ENCODE results near the gene SPTBN2.
A peak's percentile ranks its signal among the peaks of the same experiment; 100 is the strongest.

SPTBN2 gene

GRCh38 chr11:66744485-66745355, 15.7 kb upstream of the SPTBN2 start:
- Histone ChIP-seq H3K27ac (ENCODE audit: low read depth, low read length) (peak overlapping the region; percentile 32; the same call in 1 of the 2 replicates), H3K27me3 (ENCODE audit: insufficient read depth, low read length) (no peaks in the 10 kb centered on the region)

DNA sequence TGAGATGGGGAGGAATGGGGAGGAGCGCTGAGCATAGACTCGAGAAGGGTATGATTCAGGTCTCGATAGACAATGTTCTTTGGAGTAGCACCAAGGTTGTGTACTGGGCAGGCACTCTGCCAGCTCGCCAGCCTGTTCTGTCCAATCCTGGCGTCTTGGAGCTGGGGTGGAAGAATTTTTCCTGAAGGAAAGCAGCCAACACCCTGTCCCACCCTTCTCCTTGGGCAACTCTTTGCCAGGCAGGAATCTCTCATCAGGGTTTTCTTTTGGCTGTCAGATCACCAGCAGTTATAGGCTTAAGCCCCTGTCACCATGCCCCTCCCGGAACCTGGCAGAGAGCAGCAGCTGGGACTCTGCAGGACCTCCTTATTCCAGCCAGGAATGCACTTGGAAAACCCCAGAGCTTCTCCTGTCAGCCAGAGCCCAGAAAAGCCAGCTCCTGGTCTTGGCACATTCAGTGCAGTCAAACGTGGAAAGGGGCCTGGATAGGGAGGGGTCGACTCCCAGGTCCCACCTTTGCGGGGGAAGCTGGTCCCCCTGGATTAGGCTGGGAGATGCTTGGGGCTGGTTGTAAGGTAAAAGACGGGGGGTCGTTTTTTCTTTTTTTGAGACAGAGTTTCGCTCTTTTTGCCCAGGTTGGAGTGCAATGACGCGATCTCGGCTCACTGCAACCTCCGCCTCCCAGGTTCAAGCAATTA, 14.4 kb upstream of the SPTBN2 start:
- no peaks in the 10 kb centered on the region for H3K27me3 ChIP-seq (ENCODE audit: insufficient read depth, low read length)
- peak overlapping the region; percentile 100 for H3K4me3 ChIP-seq (ENCODE audit: low read depth, low read length)
- H3K4me1 ChIP-seq (ENCODE audit: control insufficient read depth, insufficient read depth, low read length, unreplicated experiment) = peaks cover 20% of the 10 kb centered on the region
- no peak overlapping the region for H3K27ac ChIP-seq (ENCODE audit: low read depth, low read length)
- peaks cover 3% of the 10 kb centered on the region for H3K79me2 ChIP-seq (ENCODE audit: control insufficient read depth, insufficient read depth, low read length, unreplicated experiment)
- no peaks in the 10 kb centered on the region for H3K36me3 ChIP-seq (ENCODE audit: insufficient read depth, low read length)
- H2AFZ ChIP-seq (ENCODE audit: low read length, unreplicated experiment) = no peak overlapping the region

More at GRCh38 chr11:66744485-66745355, 15.7 kb upstream of the SPTBN2 start:
- peaks cover 21% of the 10 kb centered on the region for H3K4me1 ChIP-seq (ENCODE audit: control insufficient read depth, insufficient read depth, low read length, unreplicated experiment)
- H3K79me2 ChIP-seq (ENCODE audit: control insufficient read depth, insufficient read depth, low read length, unreplicated experiment) = peaks cover 8% of the 10 kb centered on the region
- H3K36me3 ChIP-seq (ENCODE audit: insufficient read depth, low read length) = no peaks in the 10 kb centered on the region
- peak overlapping the region; percentile 99 for H2AFZ ChIP-seq (ENCODE audit: low read length, unreplicated experiment)
- peak overlapping the region; percentile 100 for H3K4me3 ChIP-seq (ENCODE audit: low read depth, low read length)

DNA sequence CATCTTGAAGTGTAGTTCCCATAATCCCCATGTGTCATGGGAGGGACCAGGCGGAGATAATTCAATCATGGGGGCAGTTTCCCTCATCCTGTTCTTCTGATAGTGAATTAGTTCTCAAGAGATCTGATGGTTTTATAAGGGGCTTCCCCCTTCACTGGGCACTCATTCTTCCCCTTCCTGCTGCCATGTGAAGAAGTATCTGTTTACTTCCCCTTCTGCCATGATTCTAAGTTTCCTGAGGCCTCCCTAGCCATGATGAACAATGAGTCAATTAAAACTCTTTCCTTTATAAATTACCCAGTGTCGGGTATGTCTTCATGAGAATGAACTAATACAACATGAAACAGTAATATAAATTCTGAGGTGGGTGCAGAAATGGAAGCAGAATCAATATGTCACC, 12.1 kb upstream of the SPTBN2 start:
- H3K36me3 ChIP-seq (ENCODE audit: insufficient read depth, low read length) = no peaks in the 10 kb centered on the region
- H3K27me3 ChIP-seq (ENCODE audit: insufficient read depth, low read length) = no peaks in the 10 kb centered on the region
- no peak overlapping the region for H2AFZ ChIP-seq (ENCODE audit: low read length, unreplicated experiment)

DNA sequence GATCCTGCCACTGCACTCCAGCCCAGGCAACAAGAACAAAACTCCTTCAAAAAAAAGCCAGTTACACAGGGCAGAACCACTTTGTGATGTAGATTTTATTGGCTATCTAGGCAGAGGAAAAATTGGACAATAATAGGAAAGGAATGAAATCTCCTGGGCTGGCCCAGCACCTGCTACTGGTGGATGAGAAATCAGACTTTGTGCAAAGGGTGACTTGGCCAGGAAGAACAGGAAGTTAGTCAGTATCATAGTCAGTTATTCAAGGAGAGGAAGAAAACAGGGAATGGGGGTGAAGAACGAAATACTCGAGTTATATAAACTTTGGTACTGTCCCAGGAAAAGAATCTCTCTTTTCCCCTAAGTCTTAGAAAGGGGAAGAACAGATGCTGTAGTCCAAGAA, 11.0 kb upstream of the SPTBN2 start:
- Histone ChIP-seq H3K27ac (ENCODE audit: low read depth, low read length) (no peak overlapping the region), H3K36me3 (ENCODE audit: insufficient read depth, low read length) (no peaks in the 10 kb centered on the region), H3K79me2 (ENCODE audit: control insufficient read depth, insufficient read depth, low read length, unreplicated experiment) (peaks cover 3% of the 10 kb centered on the region), H3K4me3 (ENCODE audit: low read depth, low read length) (no peak overlapping the region), H2AFZ (ENCODE audit: low read length, unreplicated experiment) (no peak overlapping the region), H3K27me3 (ENCODE audit: insufficient read depth, low read length) (no peaks in the 10 kb centered on the region), H3K4me1 (ENCODE audit: control insufficient read depth, insufficient read depth, low read length, unreplicated experiment) (peaks cover 11% of the 10 kb centered on the region)

More for the DNA sequence above, 12.1 kb upstream of the SPTBN2 start:
- Histone ChIP-seq H3K4me1 (ENCODE audit: control insufficient read depth, insufficient read depth, low read length, unreplicated experiment) (peaks cover 11% of the 10 kb centered on the region), H3K79me2 (ENCODE audit: control insufficient read depth, insufficient read depth, low read length, unreplicated experiment) (peaks cover 3% of the 10 kb centered on the region), H3K27ac (ENCODE audit: low read depth, low read length) (no peak overlapping the region), H3K4me3 (ENCODE audit: low read depth, low read length) (no peak overlapping the region)

- Histone ChIP-seq H3K4me3 (ENCODE audit: low read depth, low read length) (no peak overlapping the region), H3K36me3 (ENCODE audit: insufficient read depth, low read length) (no peaks in the 10 kb centered on the region), H2AFZ (ENCODE audit: low read length, unreplicated experiment) (no peak overlapping the region), H3K27me3 (ENCODE audit: insufficient read depth, low read length) (peaks cover 29% of the 10 kb centered on the region), H3K4me1 (ENCODE audit: control insufficient read depth, insufficient read depth, low read length, unreplicated experiment) (no peaks in the 10 kb centered on the region), H3K79me2 (ENCODE audit: control insufficient read depth, insufficient read depth, low read length, unreplicated experiment) (no peaks in the 10 kb centered on the region), H3K27ac (ENCODE audit: low read depth, low read length) (no peak overlapping the region)
These were observed 5.2 kb upstream of the SPTBN2 start for GRCh38 chr11:66734215-66734614.

DNA sequence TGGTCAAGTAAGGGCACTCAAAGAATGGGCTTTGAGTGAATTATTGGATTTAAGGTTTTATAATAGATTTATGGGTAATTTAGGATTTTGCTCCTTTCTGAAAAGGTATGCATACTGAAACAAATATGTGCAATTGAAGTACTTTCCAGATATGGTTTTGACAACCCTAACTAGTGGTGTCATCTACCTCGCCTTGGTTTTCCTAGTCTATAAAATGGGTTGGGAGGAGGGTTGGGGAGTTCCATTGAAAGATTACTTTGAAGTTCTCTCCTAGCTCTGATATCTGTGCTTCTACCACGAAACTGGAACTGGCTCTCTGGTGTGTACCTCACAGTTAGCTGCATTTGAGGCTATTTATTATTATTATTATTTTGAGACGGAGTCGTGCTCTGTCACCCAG, 431 bp upstream of the SPTBN2 start:
- H3K4me1 ChIP-seq (ENCODE audit: control insufficient read depth, insufficient read depth, low read length, unreplicated experiment) = no peaks in the 10 kb centered on the region
- peaks cover 71% of the 10 kb centered on the region for H3K27me3 ChIP-seq (ENCODE audit: insufficient read depth, low read length)
- H3K4me3 ChIP-seq (ENCODE audit: low read depth, low read length) = no peak overlapping the region
- H3K79me2 ChIP-seq (ENCODE audit: control insufficient read depth, insufficient read depth, low read length, unreplicated experiment) = no peaks in the 10 kb centered on the region
- no peak overlapping the region for H2AFZ ChIP-seq (ENCODE audit: low read length, unreplicated experiment)
- H3K36me3 ChIP-seq (ENCODE audit: insufficient read depth, low read length) = no peaks in the 10 kb centered on the region
- H3K27ac ChIP-seq (ENCODE audit: low read depth, low read length) = no peak overlapping the region

DNA sequence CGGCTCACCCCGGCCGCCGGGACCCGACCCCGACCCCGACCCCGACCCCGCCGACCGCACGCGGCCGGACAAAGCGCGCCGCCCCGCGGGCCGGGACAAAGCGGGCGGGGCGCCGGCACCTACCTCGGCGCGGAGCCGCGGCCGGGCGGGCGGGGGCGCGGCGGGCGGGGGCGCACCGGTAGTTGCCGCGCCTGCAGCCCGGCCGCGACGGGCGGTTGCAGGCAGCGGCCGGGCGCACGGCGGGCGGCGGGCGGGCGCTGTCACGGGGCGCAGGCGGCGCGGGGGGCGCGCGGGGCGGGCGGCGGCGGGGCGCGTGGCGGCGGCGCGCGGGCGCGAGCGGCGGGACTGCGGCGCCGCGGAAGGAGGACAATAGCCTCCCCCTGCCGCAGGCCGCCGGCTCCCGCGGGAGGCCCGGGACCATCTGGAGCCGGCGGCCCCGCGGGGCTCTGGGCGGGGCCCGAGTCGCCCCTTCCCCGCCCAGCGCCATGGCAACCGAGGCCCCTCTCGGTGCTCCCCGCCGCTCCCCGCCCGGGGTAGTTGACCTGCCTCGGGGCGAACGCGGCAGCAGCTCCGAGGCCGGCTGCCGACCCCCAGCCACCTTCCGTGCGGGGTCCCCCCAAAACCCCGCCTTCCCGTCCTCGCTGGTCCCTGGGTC, 851 bp downstream of the SPTBN2 start:
- Histone ChIP-seq H3K27ac (ENCODE audit: low read depth, low read length) (no peak overlapping the region), H3K36me3 (ENCODE audit: insufficient read depth, low read length) (no peaks in the 10 kb centered on the region), H3K79me2 (ENCODE audit: control insufficient read depth, insufficient read depth, low read length, unreplicated experiment) (no peaks in the 10 kb centered on the region), H3K4me1 (ENCODE audit: control insufficient read depth, insufficient read depth, low read length, unreplicated experiment) (no peaks in the 10 kb centered on the region), H3K4me3 (ENCODE audit: low read depth, low read length) (peak overlapping the region; percentile 75), H2AFZ (ENCODE audit: low read length, unreplicated experiment) (peak overlapping the region; percentile 18), H3K27me3 (ENCODE audit: insufficient read depth, low read length) (peaks cover 68% of the 10 kb centered on the region)

GRCh38 chr11:66727282-66728037, 1.6 kb downstream of the SPTBN2 start:
- no peaks in the 10 kb centered on the region for H3K4me1 ChIP-seq (ENCODE audit: control insufficient read depth, insufficient read depth, low read length, unreplicated experiment)
- peak overlapping the region; percentile 71 for H2AFZ ChIP-seq (ENCODE audit: low read length, unreplicated experiment)
- H3K79me2 ChIP-seq (ENCODE audit: control insufficient read depth, insufficient read depth, low read length, unreplicated experiment) = no peaks in the 10 kb centered on the region
- H3K27me3 ChIP-seq (ENCODE audit: insufficient read depth, low read length) = peaks cover 66% of the 10 kb centered on the region
- H3K36me3 ChIP-seq (ENCODE audit: insufficient read depth, low read length) = no peaks in the 10 kb centered on the region
- no peak overlapping the region for H3K27ac ChIP-seq (ENCODE audit: low read depth, low read length)
- peak overlapping the region; percentile 75 for H3K4me3 ChIP-seq (ENCODE audit: low read depth, low read length)

GRCh38 chr11:66725647-66726046, 3.4 kb downstream of the SPTBN2 start:
- no peaks in the 10 kb centered on the region for H3K79me2 ChIP-seq (ENCODE audit: control insufficient read depth, insufficient read depth, low read length, unreplicated experiment)
- H3K27ac ChIP-seq (ENCODE audit: low read depth, low read length) = no peak overlapping the region
- no peak overlapping the region for H3K4me3 ChIP-seq (ENCODE audit: low read depth, low read length)
- H3K27me3 ChIP-seq (ENCODE audit: insufficient read depth, low read length) = peaks cover 52% of the 10 kb centered on the region
- H3K36me3 ChIP-seq (ENCODE audit: insufficient read depth, low read length) = no peaks in the 10 kb centered on the region
- no peaks in the 10 kb centered on the region for H3K4me1 ChIP-seq (ENCODE audit: control insufficient read depth, insufficient read depth, low read length, unreplicated experiment)
- no peak overlapping the region for H2AFZ ChIP-seq (ENCODE audit: low read length, unreplicated experiment)

- Histone ChIP-seq H3K4me1 (ENCODE audit: control insufficient read depth, insufficient read depth, low read length, unreplicated experiment) (no peaks in the 10 kb centered on the region), H3K27me3 (ENCODE audit: insufficient read depth, low read length) (peaks cover 50% of the 10 kb centered on the region), H3K79me2 (ENCODE audit: control insufficient read depth, insufficient read depth, low read length, unreplicated experiment) (no peaks in the 10 kb centered on the region), H3K27ac (ENCODE audit: low read depth, low read length) (no peak overlapping the region), H2AFZ (ENCODE audit: low read length, unreplicated experiment) (no peak overlapping the region), H3K36me3 (ENCODE audit: insufficient read depth, low read length) (no peaks in the 10 kb centered on the region), H3K4me3 (ENCODE audit: low read depth, low read length) (no peak overlapping the region)
These were observed 3.9 kb downstream of the SPTBN2 start for GRCh38 chr11:66725114-66725513.
